SIG-M5 treated with dmso at 0.1 percent for 504 hours (cell line): ENCODE results near the gene MYO1B.
"Not testable (repeated sequence)": the region's sequence is repeated elsewhere in the genome, so short reads cannot be mapped to it uniquely, and the experiment has no call there.

Experiments used
- DNase-seq: peaks from one replicate; lab custom pipeline; 2025; ENCODE audit not compliant: unreplicated experiment; lab: John Stamatoyannopoulos, UW

Gene MYO1B

GRCh38 chr2:191441496-191442214 lies 196.5 kb downstream of the MYO1B start:
- no peak for DNase-seq

GRCh38 chr2:191443446-191443845 lies 198.2 kb downstream of the MYO1B start:
- DNase-seq, result no peak

GRCh38 chr2:191446910-191447309 lies 201.7 kb downstream of the MYO1B start:
- no peak for DNase-seq

GRCh38 chr2:191451116-191451515 lies 205.9 kb downstream of the MYO1B start:
- no peak for DNase-seq

- no peak for DNase-seq
These were observed 206.9 kb downstream of the MYO1B start for GRCh38 chr2:191452065-191452464.

GRCh38 chr2:191453761-191454160 lies 208.6 kb downstream of the MYO1B start:
- DNase-seq, result no peak

GRCh38 chr2:191456506-191456905 lies 211.3 kb downstream of the MYO1B start:
- not testable (repeated sequence) for DNase-seq

- DNase-seq, result no peak
These were observed 214.0 kb downstream of the MYO1B start for GRCh38 chr2:191459158-191459557.

- no peak for DNase-seq
These were observed 217.2 kb downstream of the MYO1B start for GRCh38 chr2:191462370-191462769.

- DNase-seq, result no peak
These were observed 218.6 kb downstream of the MYO1B start for GRCh38 chr2:191463790-191464189.

- DNase-seq, result no peak
These were observed 220.7 kb downstream of the MYO1B start for GRCh38 chr2:191465766-191466420.

- no peak for DNase-seq
These were observed 221.9 kb downstream of the MYO1B start for GRCh38 chr2:191467113-191467512.

GRCh38 chr2:191470306-191470705 lies 225.1 kb downstream of the MYO1B start:
- no peak for DNase-seq

GRCh38 chr2:191474464-191474863 lies 229.3 kb downstream of the MYO1B start:
- DNase-seq, result no peak
